GM19452 (cell line): ENCODE measurements around the gene ITGB3BP.
"Not testable (repeated sequence)": the region's sequence is repeated elsewhere in the genome, so short reads cannot be mapped to it uniquely, and the experiment has no call there.

Source experiments
- ATAC-seq: cut with Tn5 transposase; IDR thresholded peaks from one replicate; pipeline ENCODE4 v1.9.1; 2021; ENCODE audit not compliant: unreplicated experiment

The ITGB3BP gene

DNA sequence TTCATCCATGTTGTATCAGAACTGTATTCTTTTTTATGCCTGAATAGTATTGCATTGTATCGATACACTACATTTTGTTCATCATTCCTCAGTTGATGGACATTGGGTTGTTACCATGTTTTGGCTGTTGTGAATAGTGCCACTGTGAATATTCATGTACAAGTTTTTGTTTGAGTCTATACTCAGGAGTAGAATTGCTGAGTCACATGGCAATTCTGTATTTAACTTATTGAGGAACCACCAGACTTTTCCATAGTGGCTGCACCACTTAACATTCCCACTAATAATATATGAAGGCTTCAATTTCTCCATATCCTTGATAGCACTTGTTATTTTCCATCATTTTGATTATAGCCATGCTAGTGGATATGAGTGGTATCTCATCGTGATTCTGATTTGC is 99.4 kb downstream of the ITGB3BP start:
- no peak for ATAC-seq

DNA sequence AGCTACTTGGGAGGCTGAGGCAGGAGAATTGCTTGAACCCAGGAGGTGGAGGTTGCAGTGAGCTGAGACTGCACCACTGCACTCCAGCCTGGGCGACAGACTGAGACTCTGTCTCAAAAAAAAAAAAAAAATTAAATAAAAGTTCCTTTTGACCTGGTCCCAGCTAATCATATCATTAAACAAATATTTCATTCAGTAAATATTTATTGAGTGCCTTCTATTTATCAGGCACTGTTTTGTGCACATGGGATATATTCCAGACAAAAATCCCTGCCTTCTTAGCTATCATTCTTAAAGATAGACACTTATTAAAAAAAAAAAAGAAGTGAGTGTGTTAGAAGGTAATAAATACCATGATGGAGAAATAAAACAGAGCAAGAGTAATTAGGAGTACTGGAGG is 102.3 kb downstream of the ITGB3BP start:
- ATAC-seq: not testable (repeated sequence)

DNA sequence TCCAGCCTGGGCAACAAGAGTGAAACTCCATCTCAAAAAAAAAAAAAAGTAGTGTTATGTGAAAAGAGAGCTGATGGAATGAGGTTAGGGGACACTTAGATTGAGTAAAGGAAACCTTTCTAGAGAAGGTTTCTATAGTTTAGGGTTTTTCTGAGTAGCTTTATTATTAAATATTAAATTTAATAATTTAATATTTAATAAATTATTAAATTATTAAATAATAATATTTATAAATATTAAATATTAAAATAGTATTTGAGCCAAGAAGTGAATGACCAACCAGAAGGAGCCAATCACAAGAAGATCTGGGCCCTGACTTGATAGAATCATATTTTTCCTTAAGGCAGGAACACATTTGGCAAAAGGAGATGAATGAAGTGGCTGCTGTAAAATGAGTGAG is 104.9 kb downstream of the ITGB3BP start:
- ATAC-seq: no peak

DNA sequence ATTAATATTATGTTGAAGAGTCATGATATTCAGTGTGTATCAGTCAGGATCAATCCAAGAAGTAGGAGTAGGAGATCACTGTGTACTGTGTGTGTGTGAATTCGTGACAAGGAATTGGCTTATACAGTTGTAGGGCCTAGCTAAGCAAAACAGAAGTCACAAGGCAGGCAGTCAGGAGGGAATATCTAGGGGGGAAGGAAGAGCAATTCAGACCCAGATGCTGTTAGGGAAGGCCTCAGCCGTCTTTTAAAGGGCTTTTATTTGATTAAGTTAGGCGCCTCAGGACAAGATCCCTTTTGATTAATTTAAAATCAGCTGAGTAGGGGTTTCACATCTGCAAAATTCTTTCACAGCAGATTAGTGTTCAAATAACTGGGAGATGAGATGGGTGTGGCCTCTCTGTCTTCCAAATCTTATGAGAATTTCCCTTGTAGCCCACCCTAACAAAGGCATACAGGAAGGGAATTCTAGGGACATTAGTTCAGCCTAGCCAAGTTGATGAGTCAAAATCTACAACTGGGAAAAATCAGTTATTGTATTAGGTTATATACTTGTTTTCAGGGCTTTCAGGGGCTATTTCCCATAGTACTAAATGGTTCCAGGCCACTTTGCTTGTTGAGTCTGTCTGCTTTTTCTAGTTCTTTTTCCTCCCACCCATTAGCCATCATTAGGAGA is 108.2 kb downstream of the ITGB3BP start:
- ATAC-seq: no peak

DNA sequence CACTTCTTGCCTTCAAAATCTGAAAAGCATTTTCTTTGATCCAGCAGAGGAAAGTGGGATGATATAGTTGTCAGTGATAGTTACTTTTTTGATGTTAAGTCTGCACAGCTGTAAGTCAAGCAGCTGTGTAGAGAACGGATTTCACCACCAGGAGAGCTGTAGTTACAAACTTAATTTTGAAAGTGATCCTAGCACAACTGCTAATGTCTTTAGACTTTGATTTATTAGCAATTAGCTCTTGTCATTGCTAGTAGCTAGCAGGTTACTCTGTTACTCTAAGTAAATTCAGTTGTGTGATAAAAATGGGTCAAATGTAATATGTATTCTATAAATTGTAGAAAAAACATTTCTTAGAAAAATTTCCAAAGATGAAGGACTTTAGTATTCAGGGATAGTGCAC is 109.6 kb downstream of the ITGB3BP start:
- ATAC-seq: no peak

DNA sequence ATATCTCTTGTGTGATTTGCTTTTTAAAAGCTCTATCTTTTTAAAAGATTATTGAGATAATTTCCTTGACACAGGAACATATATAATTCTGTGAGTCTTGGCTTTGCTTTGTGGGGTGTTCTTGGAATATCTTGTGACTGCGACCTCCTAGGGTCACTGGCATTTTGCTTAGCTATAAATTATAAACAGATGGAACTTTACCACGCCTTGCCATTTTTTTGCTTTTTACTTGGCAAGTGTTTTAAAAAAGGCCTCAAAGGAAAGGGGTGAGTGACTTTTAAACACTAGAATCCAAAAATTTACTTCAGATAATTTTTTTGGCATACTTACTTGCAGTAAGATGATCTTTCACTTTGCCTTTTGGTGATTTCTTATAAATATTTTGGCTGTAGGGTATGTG is 112.0 kb downstream of the ITGB3BP start:
- ATAC-seq: no peak

DNA sequence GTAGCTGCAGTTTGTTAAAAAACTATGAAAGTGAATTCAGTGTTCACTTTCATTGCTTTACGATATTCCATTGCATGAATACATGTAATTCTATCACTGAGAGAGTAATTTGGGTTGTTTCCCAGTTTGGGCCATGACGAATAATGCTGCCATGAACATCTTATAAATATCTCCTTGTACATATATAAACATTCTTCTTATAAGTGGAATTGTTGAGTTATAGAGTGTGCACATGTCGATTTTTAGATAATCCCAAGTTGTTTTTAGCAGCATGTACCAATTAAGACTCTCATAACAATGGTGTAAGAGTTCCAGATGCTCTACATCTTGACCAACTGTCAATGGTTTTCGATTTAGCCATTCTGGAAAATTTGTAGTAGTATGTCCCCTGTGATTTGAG is 114.7 kb downstream of the ITGB3BP start:
- no peak for ATAC-seq

DNA sequence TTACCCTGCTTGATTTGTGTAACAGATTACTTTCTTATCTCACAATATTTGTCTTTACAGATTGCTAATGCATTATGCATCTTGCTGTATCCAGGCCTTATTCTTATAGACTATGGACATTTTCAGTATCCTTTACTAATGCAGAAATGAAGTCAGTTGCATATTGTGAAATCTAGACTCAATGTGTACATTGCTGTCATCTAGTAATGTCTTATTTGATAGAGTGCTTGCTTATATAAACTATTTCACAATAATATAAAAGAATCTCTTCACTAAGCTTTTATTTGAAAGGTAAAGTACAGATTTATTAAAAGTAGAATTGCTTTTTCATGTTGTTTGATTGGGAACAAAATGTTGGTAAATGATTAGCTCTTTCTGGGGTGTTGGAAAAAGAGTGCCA is 116.0 kb downstream of the ITGB3BP start:
- ATAC-seq: no peak

DNA sequence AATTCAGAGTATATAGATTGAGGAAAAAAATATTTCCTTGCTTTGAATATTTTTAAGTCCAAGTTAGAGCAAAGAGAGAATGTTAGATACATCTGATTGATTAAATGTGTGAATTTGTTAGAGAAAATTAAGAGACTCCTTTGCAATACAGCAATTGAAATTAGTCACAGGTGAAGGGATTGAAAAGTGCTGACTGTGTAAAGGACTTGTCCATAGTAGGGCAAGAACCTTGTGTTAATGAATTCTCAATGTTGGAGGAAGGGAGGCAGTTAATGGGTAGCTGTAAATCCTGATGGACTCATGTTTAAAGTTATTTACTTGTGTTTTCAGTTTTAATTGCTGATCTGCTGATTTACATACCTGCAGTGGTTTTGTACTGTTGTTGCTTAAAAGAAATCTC is 117.0 kb downstream of the ITGB3BP start:
- no peak for ATAC-seq

DNA sequence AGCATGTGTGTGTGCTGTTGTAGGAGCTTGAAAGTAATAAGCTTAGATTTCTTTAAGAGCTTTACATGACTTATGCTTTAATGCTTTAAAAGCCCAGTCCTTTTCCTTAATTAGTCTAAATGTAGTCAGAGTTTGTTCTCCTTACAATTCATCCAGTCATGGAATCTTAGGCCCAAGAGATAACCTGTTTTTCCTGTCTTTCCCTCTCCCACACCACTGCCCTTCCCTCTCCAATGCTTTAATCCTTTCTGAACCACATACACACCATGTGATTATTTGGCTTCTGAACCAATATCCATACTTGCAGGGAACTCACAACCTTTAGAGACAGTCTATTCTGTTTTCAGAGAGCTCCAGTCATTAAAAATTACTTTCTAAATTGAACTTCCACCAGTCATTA is 118.0 kb downstream of the ITGB3BP start:
- no peak for ATAC-seq

DNA sequence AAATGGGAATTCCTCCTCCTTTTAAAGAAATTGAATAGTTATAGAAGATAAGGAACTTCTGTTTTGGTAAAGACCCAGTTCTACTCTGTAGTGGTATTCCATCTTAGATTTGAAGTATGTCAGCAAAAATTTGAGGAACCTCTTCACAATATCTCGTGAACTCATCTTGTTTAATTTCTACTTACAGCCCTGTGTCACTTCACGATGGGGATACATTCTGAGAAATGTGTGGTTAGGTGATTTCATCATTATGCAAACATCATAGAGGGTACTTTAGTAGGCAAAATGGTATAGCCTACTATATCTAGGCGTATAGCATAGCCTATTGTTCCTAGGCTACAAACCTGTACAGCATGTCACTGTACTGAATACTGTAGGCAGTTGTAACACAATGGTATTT is 119.6 kb downstream of the ITGB3BP start:
- no peak for ATAC-seq

DNA sequence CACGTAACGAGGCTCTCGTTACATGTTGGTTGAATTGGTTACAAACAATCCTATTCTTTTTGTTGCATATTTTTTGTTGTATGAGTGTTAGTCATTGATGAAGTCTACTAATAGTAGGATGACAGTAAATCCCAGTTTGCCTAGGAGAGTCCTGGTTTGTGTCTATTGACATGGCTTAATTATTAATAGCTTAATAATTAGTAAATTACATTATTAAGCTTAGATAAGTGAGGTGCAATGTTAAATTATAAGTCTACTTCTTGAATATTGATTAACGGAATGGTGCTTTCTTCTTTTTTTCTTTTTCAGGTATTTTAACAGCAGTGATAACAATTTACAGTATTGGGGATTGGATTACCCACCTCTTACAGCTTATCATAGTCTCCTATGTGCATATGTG is 121.1 kb downstream of the ITGB3BP start:
- ATAC-seq: no peak
